GM12891 (cell line): ENCODE measurements around the gene GAN.

ENCODE experiments used
- POLR2A ChIP-seq: IDR thresholded peaks from 2 replicates; pipeline ENCODE4 v1.6.1; 2011; ENCODE audit warnings: low read depth, low read length, control low read depth
- POLR2AphosphoS5 ChIP-seq: IDR thresholded peaks from 2 replicates; pipeline ENCODE4 v1.6.1; 2011; ENCODE audit warnings: low read depth, low read length, control low read depth
- SPI1 ChIP-seq: IDR thresholded peaks from 2 replicates; pipeline ENCODE4 v1.6.1; 2011; ENCODE audit warnings: low read depth, low read length, control low read depth
- TAF1 ChIP-seq: IDR thresholded peaks from 2 replicates; pipeline ENCODE4 v1.6.1; 2011; ENCODE audit warnings: low read depth, low read length, control low read depth

GRCh38 chr16:81321536-81321935 is 6.8 kb downstream of the GAN start:
- TF ChIP-seq TAF1 (no peak), POLR2AphosphoS5 (no peak), POLR2A (no peak), SPI1 (no peak)
